ENCODE measurements around the gene MDFI. TPM values are rescaled to one million over a fixed set of nuclear protein-coding genes. Genes with fewer than 3 reads are reported as not detected.

The MDFI gene
- polyA plus RNA-seq, 1 experiment: 0.19 TPM

DNA sequence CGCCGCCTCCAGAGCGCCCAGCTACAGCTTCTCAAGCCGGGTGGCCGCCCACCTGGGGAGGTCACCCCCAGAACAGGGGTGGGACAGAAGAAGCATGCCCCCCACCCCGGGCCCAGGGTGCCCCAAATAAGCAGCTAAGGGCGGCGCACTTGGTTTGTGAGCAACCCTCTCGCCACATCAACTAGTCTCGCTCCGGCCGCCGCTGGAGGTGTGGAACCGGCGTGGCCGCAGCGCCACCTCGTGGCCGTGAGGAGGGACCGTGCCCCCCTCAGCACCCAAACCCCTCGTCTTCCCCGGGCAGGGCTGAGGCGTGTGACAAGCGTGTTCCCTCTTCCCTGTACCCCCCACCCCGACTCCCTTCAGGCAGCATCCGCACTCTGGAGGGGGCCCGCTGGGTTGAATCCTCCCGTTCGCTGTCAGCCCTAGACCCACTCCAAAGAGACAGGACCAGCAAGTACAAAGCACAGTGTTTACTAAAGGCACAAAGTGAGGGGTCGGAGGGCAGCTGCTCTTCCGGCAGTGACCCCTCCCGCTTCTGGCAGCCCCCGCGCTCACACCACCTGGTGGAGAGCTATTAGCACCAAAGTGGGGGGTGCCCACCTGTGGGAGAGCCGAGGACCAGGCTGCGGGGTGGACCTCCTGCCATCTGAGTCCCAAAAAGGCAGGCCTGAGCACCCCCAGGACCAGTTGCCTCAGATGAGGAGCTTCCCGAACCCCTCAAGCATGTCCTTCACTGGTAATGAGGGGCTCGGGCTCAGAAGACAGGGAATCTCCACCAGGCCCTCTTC, 45.4 kb downstream of the MDFI start:
- H3K27ac ChIP-seq (ENCODE audit: low read depth, low read length): no peak overlapping the region
- no peak for DNase-seq (ENCODE audit: low read depth, low spot score)
- no peaks in the 10 kb centered on the region; the same call in 1 of the 2 replicates for H3K9me3 ChIP-seq (ENCODE audit: control insufficient read depth, insufficient read depth, low read length)
- H3K4me3 ChIP-seq (ENCODE audit: low read depth, low read length): peak overlapping the region; percentile 43
- no peaks in the 10 kb centered on the region for H3K27me3 ChIP-seq (ENCODE audit: control insufficient read depth, insufficient read depth, low read length)
- POLR2A ChIA-PET: interaction anchor here (0.8 to 1.3 kb wide), 2 partner anchors 50 to 81 kb away, joined by 3 to 8 read pairs; no protein-coding TSS in a partner anchor
- CTCF ChIA-PET: interaction anchor here (0.5 to 5.1 kb wide), 53 partner anchors 9 to 377 kb away, joined by 3 to 135 read pairs (median 5); no protein-coding TSS in a partner anchor
- TF ChIP-seq, protein P1, sequence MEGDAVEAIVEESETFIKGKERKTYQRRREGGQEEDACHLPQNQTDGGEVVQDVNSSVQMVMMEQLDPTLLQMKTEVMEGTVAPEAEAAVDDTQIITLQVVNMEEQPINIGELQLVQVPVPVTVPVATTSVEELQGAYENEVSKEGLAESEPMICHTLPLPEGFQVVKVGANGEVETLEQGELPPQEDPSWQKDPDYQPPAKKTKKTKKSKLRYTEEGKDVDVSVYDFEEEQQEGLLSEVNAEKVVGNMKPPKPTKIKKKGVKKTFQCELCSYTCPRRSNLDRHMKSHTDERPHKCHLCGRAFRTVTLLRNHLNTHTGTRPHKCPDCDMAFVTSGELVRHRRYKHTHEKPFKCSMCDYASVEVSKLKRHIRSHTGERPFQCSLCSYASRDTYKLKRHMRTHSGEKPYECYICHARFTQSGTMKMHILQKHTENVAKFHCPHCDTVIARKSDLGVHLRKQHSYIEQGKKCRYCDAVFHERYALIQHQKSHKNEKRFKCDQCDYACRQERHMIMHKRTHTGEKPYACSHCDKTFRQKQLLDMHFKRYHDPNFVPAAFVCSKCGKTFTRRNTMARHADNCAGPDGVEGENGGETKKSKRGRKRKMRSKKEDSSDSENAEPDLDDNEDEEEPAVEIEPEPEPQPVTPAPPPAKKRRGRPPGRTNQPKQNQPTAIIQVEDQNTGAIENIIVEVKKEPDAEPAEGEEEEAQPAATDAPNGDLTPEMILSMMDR (IDR thresholded peaks at IDR 0.05; ENCODE audit: low read depth, low read length): peak; percentile 86

DNA sequence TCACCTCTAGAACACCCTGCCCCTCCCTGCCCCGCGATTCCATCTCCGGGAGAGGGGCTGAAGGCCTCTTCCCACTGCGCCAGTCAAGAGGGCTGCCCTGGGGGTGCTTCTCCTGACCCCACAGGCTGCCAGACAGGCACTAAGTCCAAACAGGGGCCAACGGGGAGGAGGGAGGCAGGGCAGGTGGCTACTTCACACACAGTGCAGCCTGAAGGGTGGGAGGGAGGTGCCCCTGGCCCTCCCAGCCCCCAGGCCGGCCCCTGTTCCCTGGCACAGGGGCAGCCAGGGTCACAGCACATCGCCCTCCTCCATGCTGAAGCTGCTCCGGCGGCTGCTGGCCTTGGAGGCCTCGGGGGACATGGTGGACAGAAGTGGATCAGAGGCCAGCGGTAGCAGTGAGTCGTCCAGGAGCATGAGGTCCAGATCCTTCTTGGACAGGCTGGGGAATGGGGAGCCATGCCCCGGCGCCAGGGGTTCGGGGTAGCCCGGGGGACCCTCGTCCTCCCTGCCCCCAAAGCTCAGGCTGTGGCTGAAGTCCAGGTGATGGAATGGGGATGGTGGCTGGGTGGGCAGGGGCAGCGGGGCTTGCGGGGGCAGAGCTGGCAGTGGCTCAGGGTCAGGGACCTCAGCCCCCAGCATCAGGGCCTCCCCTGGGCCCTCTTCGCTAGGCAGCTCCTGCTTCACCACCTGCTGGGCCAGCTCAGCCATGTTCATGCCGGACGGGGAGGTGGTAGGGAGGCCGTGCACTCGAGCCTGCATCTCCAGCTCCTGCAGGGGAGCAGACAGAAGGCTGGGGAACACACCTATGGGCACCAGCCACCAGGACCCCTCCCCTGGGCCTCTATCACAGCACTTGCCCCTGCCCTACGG, 46.3 kb downstream of the MDFI start:
- Histone ChIP-seq H3K4me3 (ENCODE audit: low read depth, low read length) (no peak overlapping the region), H3K9me3 (ENCODE audit: control insufficient read depth, insufficient read depth, low read length) (no peaks in the 10 kb centered on the region; the same call in 1 of the 2 replicates), H3K27ac (ENCODE audit: low read depth, low read length) (no peak overlapping the region), H3K27me3 (ENCODE audit: control insufficient read depth, insufficient read depth, low read length) (no peaks in the 10 kb centered on the region)
- TF ChIP-seq, protein P1 (IDR thresholded peaks at IDR 0.05; ENCODE audit: low read depth, low read length): no peak
- POLR2A ChIA-PET: no interaction called here
- CTCF ChIA-PET: interaction anchor here (0.6 to 5.1 kb wide), 28 partner anchors 10 to 378 kb away, joined by 3 to 135 read pairs (median 6); no protein-coding TSS in a partner anchor
- no peak for DNase-seq (ENCODE audit: low read depth, low spot score)

DNA sequence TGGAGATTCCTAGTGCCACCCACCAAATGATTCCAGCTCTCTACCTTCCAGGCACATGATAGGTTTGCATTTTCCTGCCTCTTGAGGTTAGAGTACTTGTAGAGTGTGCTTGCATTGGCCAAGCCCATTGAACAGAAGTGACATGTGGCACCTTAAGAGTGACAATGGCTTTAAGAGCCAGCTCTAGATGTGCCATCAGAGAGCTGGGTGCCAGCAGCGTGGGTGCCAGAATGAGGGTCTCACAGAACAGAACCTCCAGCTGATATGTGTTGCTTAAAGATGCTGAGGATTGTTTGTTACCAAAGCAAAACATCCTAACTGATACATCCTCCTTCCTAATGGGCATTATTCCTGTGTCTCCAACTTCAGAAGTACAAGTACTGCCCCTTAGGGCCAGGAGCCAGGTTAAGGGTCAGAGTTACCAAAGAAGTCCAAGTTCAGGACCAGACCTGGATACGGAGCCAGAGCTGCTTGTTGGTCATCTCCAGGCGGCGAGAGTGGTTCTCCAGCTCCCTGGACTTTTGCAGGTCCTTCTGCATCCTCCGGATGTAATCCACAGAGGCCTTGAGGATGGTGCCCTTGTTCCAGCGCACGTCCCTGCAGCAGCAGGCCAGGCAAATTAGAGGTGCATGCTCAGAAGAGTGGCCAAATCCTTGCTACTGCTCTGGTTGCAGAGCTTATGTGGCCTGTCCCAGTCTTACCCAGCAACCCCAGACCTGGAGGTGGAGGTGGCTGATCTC, 47.5 kb downstream of the MDFI start:
- TF ChIP-seq, protein P1 (IDR thresholded peaks at IDR 0.05; ENCODE audit: low read depth, low read length): no peak
- CTCF ChIA-PET: interaction anchor here (1.1 to 5.1 kb wide), 5 partner anchors 9 to 318 kb away, joined by 3 to 135 read pairs (median 50); no protein-coding TSS in a partner anchor
- Histone ChIP-seq H3K27ac (ENCODE audit: low read depth, low read length) (no peak overlapping the region), H3K9me3 (ENCODE audit: control insufficient read depth, insufficient read depth, low read length) (no peaks in the 10 kb centered on the region; the same call in 1 of the 2 replicates), H3K4me3 (ENCODE audit: low read depth, low read length) (no peak overlapping the region), H3K27me3 (ENCODE audit: control insufficient read depth, insufficient read depth, low read length) (no peaks in the 10 kb centered on the region)
- no peak for DNase-seq (ENCODE audit: low read depth, low spot score)
- POLR2A ChIA-PET: no interaction called here

DNA sequence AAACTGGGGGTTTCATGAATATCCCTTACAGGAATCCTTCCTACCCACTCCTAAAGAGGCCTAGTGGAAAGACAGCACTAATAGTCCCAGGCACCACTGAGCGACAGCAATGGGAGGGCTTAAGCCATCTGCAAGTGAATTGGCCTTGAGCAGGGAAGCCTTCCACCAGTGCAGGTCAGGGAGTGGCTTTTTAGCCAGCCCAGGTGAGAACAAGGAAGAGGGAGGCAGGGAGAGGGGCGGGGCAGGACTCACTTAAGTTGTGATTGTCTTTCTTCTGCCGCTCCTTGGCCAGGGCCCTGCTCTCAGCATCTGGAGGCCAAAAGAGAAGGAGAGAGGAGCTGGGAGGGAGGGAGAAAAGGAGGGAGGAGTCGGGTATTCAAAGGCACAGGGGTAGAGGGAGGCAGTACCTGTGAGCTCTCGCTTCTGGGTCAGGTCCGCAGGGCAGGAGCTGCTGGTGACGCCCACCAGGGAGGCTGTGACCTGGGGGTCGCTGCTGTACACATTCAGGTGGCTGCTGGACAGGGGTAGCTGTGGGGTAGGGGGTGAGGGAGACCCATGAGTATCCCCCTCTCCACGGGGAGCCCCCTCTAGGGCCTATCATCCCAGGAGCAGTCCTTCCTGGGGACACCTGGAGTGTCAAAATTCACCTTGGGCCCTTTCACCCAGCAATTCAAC, 49.4 kb downstream of the MDFI start:
- no peak overlapping the region for H3K27ac ChIP-seq (ENCODE audit: low read depth, low read length)
- H3K27me3 ChIP-seq (ENCODE audit: control insufficient read depth, insufficient read depth, low read length): no peaks in the 10 kb centered on the region
- H3K4me3 ChIP-seq (ENCODE audit: low read depth, low read length): no peak overlapping the region
- no peak for DNase-seq (ENCODE audit: low read depth, low spot score)
- POLR2A ChIA-PET: no interaction called here
- no peaks in the 10 kb centered on the region; the same call in 1 of the 2 replicates for H3K9me3 ChIP-seq (ENCODE audit: control insufficient read depth, insufficient read depth, low read length)
- TF ChIP-seq, protein P1 (IDR thresholded peaks at IDR 0.05; ENCODE audit: low read depth, low read length): no peak
- CTCF ChIA-PET: interaction anchor here (1.1 to 5.1 kb wide), 5 partner anchors 85 to 368 kb away, joined by 3 to 135 read pairs (median 6); no protein-coding TSS in a partner anchor

All from AG04450 (cell line).